NCI-H460 (cell line): ENCODE results near the gene DOCK9. TPM values are rescaled to one million over a fixed set of nuclear protein-coding genes. Genes with fewer than 3 reads are reported as not detected.

Experiments
- DNase-seq: peaks from one replicate; pipeline ENCODE4 v3.0.0-alpha.2; 2016; ENCODE audit warnings: low read depth; ENCODE audit errors: extremely low read depth
- total RNA-seq: library from RNA; depleted of rRNA; stranded (reverse); fragments of >200 nt; shearing (Covaris generic); gene quantifications from 2 replicates; pipeline ENCODE4 v1.2.3, GENCODE V29; 2014

DOCK9 gene
- total RNA-seq, 1 experiment from 2014 or later: 11.5 TPM

DNA sequence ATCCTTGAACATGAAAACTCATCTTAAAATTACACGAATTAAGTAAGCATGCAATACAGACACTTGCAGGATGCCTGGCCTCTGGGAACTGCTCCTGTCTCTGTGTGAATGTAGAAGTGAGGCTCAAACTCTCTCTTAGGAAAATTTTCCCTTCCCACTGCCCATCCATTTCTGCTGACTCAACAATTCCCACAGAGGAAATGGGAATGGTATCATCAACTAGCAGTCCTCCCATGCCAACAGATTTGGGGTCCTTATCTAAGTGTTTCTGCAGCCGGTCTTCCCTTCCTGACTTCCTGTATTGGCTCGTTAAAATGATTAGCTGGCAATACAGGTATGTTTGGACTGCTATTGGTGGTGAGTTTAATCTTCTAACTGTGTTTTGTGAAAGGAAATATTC is 85.8 kb downstream of the DOCK9 start:
- no peak for DNase-seq

DNA sequence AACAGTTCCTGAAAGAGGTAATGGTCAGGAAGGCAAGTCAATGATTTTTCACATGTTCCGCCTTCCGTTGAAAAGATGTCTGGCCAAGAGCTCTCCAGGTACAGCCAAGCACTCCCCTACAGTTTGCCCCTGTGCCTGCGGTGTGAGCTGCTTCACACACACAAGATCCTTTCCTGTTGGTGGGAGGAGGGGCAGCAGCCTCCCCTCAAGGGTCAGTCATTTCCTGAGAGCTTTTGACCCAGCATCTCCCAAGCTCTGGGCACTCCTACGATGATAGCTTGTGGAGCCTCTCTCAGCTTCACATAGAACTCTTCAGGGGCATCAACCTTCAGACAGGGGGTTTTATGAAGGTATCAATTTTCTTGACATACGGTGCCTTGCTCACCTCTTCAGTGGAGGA is 86.9 kb downstream of the DOCK9 start:
- no peak for DNase-seq

DNA sequence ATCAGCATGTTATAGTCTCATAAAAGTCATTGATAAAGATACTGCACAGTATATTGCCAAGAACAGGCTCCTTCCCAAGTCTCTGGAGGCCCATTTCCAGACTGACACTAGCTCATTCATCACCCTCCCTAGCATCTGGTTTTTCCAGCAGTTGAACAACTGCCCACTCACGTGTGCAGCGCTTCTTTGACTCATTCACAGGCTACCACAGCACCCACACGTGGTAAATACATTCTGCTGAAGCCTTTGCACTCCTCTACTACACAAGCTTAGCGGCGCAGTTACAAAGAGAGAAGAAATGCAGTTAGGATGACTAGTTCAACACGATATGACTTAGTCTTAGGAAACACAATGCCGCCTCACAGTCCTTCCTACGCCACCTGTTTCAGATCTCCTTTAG is 87.7 kb downstream of the DOCK9 start:
- no peak for DNase-seq

DNA sequence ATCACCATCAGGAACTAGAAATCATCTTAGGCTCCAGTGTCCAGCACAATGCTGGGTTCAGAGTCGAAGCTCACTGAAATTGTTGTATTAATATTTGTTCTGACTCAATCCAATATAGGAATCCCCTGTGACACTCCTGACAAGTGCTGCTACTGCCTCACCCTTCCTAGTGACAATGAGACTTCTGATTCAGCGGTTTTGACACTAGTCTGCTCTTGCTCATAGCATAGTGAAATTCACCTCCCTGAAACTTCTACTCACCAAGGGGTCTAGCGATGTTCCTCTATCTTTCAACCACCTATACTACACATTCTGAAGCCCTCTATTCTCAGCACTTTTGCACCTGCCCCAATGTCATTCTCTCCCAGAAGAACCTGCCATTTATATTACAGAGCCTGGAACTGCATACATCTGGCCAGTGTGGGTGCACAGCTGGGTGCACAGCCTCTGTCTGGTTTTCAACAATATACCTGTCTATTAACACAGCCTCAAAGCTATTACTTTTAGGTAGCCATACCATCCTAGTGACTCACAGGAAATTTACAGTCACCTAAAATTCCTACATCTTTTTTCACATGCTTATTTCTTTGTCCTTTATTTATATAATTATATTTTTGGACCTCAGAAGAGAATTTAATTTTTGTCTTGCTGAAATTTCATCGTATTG is 88.3 kb downstream of the DOCK9 start:
- no peak for DNase-seq

DNA sequence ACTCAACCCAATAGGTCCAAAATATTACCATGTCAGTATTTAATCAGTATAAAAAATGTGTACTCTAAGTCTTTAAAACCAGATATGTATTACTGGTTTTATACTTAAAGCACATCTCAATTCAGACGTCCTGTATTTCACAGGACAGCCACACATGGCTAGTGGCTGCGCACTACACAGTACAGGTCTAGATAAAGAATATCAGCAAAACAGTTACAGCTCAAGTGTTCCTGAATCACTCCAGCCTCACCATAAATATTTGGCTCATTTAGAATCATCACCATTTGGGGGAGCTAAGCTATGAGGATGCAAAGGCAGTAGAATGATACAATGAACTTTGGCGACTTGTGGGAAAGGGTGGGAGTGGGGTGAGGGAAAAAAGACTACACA is 89.0 kb downstream of the DOCK9 start:
- no peak for DNase-seq

DNA sequence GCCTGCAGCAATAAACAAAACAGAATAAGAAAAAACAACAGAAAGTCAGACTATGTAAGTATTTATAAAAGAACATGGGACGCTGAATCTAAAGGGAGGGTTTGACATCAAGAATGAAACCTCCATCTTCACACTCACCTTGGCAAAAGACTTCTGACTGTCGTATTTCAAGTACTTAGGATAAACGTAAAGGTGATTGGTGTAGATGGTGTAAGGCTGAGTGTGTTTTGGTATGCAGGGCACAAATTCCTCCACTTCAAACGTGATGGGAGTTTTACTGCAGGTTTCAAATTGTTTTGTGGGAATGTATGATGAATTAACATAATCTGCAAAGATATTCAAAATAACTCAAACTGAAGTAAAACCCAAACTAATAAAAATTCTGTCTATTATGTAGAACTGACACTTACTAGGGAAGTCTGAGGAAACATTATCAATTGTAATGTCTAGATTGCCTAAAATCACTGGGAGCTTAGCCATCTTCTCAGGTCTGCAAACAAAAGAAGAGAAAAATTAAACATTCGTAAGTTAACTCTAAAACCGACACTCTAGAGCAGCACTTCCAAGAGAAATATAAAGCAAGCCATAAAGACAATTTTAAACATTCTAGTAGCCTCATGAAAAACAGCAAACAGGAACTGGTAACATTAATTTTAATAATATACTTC is 89.5 kb downstream of the DOCK9 start:
- no peak for DNase-seq

DNA sequence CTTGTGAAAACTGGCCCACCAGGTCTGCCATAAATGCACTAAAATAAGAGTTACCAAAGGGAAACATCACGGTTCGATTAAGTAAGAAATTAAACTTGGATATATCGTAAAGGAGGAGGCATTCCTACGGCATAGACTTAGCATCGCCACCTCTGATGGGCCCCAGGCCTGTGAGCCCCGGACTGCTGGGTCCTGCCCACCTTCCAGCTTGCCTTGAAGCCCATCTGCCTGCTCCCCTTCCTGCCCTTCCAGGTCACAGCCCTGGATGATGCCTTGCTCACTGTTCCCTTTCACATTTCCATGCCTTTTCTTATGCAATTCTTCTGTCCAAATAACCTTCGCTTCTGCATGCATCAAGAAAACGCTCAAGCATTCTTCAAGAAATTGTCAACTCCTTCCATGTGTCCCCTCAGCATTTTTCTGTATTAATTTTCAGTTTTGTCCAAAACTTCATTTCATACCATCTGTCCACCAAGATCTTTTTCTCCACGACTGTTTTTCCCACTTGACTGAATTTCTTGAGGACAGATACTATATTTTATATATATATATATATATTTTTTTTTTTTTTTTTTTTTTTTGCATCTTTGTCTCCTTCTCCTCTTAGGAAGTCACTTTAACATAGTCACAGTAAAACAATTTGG is 91.2 kb downstream of the DOCK9 start:
- no peak for DNase-seq

DNA sequence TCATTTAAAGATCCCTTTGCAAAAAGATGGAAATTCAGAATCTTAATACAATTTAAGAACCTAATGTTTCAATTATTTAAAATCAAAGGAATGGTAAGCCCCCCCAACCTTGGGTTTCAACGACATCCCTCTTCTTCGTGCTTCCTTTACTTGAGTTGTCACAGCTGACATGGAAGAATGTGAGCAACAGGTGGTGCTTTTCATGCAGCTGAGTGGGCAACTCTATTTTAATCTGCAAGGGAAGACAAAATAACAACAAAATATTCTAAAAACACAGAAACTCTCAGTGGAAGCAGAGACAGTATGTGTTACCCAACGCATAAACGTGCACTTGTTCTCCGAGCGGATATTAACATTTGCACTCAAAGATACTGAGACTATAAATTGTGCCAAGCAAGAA is 92.3 kb downstream of the DOCK9 start:
- no peak for DNase-seq

DNA sequence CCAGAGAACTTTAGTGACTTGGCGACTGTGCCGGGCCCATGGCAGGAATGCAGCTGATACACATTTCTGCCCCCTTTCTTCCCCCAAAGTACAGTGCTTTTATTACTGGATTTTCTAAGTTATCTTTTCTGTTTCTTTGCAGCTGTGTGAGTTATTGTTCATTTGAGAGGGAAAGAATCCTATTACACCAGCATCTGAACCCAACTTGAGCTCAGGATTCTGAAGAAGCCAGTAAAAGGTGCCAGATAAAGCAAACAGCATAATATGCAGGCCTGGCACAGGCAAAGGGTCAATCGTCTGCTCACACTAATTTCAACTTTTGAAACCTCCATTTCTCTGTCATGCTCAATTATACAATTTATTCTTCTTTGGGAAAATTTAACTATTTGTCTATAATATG is 93.9 kb downstream of the DOCK9 start:
- DNase-seq: no peak

DNA sequence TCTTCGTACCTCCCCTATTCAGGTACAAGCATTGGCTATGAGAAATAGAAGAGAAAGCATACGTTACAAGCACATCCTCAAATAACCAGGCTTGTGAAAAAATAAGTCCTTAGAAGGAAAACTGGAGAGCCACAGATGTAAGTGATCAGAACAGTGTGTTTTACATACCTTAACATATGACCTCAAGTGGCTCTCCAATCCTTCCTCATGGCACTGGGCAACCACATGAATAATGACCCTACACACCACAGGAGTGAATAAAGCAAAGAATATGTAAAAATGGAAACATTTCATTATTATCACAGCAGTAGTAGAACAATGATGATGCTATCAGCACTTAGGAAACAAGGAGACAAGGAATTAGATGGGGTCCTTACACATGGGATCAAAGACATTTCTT is 96.5 kb downstream of the DOCK9 start:
- no peak for DNase-seq

DNA sequence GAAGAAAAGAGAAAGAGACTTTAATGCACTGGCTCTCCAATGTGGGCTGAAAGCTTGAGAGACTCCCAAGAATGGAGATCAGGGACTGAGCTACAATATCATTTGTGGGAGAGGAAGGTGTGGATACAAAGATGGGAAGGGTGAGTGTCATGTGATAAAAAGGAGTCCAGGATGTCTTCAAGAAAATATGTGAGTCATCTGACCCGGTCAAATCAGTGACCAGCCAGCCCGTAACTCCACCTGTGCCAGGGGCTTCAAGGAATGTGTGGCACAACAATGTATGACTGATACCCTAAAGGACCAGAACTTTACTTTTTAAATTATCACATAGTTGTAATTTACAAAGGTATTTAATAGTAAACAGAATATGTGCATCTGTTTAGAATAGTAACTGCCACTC is 97.2 kb downstream of the DOCK9 start:
- DNase-seq: no peak

DNA sequence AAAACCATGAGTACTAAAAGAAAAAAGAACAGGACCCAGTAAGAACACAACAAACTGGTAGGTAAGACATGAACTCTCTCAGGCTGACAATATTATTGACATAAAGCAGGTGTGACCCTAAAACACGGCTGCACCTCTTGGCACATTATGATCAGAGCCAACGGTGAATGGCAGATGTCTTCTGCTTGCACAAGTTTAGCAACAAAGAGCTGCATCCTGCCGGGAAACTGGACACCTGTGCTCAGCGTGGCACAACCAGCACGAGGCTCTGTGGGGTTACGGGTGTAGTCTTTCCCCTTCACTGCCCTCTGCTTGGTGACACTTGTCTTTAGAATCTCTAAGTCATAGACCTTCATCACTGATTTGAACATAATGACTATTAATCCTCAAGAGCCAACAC is 97.9 kb downstream of the DOCK9 start:
- DNase-seq: no peak

DNA sequence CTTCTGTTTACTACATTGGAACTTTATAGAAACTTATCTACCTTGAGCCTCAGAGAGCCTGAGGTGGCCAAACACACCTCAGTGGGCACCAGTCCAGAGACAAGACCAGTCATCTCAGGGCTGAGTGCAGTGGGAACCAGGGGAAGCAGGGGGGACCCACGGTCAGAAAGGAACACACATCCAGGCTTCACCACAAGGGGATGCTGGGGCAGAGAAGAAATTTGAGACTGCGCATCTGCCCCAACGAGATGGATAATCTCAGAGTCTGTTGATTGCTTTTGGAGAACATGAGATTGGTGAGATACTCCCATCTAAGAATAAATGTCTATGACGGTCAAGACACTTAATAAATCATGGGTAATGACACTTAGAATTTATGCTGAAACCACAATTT is 98.7 kb downstream of the DOCK9 start:
- DNase-seq: no peak

DNA sequence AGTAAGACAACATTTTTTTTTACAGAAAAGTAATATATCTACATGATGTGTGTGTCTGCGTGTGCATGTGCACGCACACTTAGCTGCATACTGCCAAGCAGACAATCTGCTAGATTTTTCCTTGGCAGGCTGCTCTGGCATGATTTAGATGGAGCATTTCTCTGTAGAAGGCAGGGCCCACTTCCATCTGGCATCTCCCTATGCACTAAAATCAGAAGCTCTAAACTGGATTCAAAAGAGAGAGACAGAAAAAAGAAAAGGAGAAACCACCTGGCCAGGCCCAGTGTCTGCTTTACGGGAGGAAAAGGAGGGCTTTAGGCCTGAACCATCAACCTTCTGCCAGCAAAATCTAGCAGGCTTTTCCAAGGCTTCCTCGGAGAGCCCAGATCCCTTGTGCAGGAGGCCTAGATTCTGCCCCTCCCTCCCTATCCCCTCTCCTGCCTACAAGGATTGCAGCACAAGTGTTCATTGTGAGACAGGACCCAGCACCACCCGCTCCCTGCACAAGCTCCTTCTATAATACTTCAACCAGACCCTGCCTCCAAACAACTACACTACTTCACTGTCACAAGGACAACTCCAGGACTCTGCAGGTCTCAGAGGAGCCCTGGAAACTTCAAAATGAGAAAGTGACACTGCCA is 99.3 kb downstream of the DOCK9 start:
- no peak for DNase-seq

DNA sequence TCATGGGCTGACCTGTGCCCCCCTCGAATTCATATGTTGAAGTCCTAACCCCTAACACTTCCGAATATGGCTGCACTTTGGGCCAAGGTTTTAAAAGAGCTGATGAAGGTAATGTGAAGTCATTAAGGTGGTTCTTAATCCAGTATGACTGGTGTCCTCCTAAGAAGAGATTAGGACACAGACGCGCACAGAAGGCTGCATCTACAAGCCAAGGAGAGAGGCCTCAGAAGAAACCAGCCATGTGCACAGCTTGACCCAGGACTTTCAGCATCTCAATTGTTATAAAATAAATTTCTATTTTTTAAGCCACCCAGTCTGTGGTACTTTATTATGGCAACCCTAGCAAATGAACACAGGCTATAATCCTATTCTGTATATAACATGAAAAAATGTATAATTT is 99.9 kb downstream of the DOCK9 start:
- no peak for DNase-seq

DNA sequence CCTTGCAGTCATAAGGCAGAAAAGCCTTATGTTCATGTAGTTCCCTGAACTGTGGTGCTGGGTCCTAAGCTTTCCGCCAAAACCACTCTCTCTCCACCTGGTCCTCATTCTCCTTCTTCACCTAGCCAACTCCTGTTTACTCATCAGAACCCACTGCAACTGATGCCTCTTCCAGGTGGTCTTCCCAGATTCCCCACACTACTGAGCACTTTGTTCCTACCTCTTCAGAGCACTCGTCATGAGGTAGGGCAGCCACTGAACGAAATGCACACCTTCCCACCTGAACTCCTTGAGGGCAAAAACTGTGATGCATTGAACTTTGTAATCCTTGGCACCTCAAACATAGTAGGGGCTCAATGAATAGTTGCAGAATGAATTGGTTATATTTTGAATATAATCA is 100.4 kb downstream of the DOCK9 start:
- DNase-seq: no peak

DNA sequence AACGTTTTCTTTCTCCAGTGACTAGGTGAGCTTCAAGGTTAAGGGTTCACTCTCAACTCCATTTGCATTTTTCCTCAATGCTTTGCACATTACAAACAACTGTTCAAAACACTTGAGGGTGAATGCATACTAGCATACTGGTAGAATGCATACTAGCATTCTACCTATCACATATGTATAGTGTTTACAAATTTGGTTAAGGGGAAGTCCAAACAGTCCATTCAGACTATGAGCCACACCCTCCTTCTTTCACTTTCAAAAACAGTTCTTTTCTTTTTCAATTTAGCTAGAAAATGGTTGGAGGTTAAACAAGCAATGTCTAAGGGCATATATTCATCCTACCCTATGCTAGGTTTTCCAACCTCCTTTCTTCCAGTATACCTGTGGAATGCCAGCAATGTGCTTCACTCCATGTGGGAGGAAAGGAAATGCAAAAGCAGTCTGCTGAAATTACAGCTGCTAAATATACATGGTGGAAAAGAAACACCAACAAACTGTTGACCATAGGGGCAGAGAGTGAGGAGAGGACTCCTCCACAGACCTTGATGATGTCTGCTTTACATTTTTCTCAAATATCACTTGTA is 102.6 kb downstream of the DOCK9 start:
- no peak for DNase-seq

DNA sequence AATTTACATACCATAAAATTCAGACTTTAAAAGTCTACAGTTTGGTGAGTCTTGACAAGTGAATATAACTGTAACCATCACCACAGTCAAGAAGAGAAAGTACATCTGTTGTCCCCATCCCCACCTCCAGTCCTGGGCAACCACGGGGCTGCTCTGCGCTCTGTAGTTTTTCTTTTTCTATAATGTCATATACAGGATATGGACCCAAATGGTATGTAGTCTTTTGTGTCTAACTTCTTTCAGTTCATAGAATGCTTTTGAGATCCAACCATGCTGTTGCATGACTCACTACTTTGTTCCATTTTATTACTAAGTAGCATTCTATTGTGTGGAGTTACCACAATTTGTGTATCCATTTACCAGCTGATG is 103.9 kb downstream of the DOCK9 start:
- no peak for DNase-seq

DNA sequence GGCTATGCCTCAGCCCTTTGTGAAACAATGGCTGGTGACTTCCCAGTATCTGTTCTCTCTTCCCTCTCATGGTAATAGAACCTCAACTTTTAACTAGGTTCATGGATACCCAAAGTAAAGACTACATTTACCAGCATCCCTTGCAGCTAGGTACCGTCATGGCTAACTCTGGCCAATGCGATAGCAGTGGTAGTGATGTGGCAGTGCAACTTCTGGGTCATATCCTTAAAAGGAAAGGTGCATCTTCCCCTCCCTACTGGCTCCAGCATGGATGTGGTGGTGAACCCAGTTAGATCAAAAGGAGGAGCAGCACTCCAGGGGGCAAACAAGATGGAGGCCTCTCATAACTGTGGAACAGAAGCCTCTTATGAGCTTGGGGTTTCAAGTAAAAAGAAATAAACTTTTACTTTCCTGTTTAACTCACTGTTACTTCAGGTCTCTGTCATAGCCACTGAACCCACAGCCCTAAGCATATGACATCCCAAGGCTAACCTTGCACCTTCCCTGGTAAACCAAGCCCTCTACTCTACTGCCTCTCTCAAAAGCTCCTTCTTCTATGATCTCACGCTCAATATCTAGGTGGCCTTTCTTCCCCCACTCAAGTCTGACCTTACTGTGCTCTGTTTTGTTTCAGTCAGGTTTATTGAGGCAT is 104.4 kb downstream of the DOCK9 start:
- no peak for DNase-seq

DNA sequence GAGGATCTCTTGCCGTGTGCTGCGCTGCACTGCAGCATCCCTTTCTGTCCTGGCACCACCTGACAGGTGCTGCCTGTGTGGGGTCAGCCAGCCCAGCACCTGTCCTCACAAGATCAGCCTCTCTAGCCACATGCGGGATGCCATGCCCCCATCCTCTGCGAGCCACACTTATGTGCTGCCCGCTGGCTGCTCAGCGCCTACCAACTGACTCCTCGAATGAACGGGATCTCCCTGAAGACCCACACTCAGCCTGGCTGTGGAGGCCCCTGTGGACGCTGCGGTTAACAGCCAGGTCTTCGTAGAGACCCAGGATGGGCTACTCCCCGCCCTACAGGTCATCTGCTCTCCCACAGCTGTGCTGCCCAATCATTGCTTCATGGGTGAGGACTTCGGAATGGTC is 106.1 kb downstream of the DOCK9 start:
- DNase-seq: no peak
